MCF 10A (cell line): ENCODE data around the gene AMBRA1. TPM values are rescaled to one million over a fixed set of nuclear protein-coding genes. Genes with fewer than 3 reads are reported as not detected.

Experiments
- BruUV-seq: library from RNA; stranded (reverse); fragments of 400-500 nt; replicated peaks from 2 replicates; lab custom pipeline; 2021; lab: Mats Ljungman, UMichigan
- CTCF ChIA-PET: fragments of 300-600 bp; sonication (Branson Sonifier 250); formaldehyde crosslinking; extraction: SDS; loops from one replicate; lab custom pipeline; 2021; ENCODE audit warnings: antibody characterized with exemption, inconsistent platforms; lab: Yijun Ruan, JAX
- POLR2A ChIA-PET: fragments of 300-600, 350-650 bp; sonication (Branson Sonifier 250); formaldehyde crosslinking; extraction: SDS; loops from one replicate; lab custom pipeline; 2020; ENCODE audit warnings: antibody characterized with exemption, inconsistent platforms; lab: Yijun Ruan, JAX
- DNase-seq: peaks from one replicate; pipeline ENCODE4 v3.0.0-alpha.2; 2018; ENCODE audit not compliant: unreplicated experiment
- H3K27ac Mint-ChIP-seq: one replicate; pipeline ENCODE4 v1.8.0; 2022; ENCODE audit warnings: mild to moderate bottlenecking, low read depth, mixed read lengths; ENCODE audit not compliant: unreplicated experiment
- H3K27me3 Mint-ChIP-seq: one replicate; pipeline ENCODE4 v1.8.0; 2022; ENCODE audit warnings: mixed read lengths; ENCODE audit not compliant: insufficient read depth, unreplicated experiment
- H3K36me3 Mint-ChIP-seq: one replicate; pipeline ENCODE4 v1.8.0; 2022; ENCODE audit warnings: mild to moderate bottlenecking, moderate library complexity, mixed read lengths; ENCODE audit not compliant: insufficient read depth, unreplicated experiment
- H3K4me1 Mint-ChIP-seq: one replicate; pipeline ENCODE4 v1.8.0; 2022; ENCODE audit warnings: mixed read lengths; ENCODE audit not compliant: insufficient read depth, unreplicated experiment
- H3K4me3 Mint-ChIP-seq: one replicate; pipeline ENCODE4 v1.8.0; 2022; ENCODE audit warnings: mild to moderate bottlenecking, moderate library complexity, mixed read lengths; ENCODE audit not compliant: unreplicated experiment
- H3K9me3 Mint-ChIP-seq: one replicate; pipeline ENCODE4 v1.8.0; 2022; ENCODE audit warnings: mixed read lengths; ENCODE audit not compliant: unreplicated experiment
- CTCF ChIP-seq: fragments of 200-600 bp; IDR thresholded peaks from one replicate; pipeline ENCODE4 v1.8.0; 2022; ENCODE audit warnings: antibody characterized with exemption, mild to moderate bottlenecking; ENCODE audit not compliant: unreplicated experiment
- intact Hi-C: fragments of 100-400 bp; cut with micrococcal nuclease; formaldehyde crosslinking; loops from 2 replicates; pipeline ENCODE4 v1.14.1; 2022
- total RNA-seq: library from RNA; stranded (reverse); gene quantifications from 2 replicates; pipeline ENCODE4 v1.2.3, GENCODE V29; 2022

AMBRA1 gene
- total RNA-seq, 1 experiment from 2014 or later: 19.6 TPM

GRCh38 chr11:46351148-46351547 lies 242.7 kb downstream of the AMBRA1 start:
- Mint-ChIP-seq H3K27ac (peak overlapping the region; percentile 16), H3K27me3 (no peaks in the 10 kb centered on the region), H3K9me3 (no peaks in the 10 kb centered on the region), H3K4me3 (no peak overlapping the region), H3K36me3 (peaks cover 6% of the 10 kb centered on the region), H3K4me1 (peaks cover 19% of the 10 kb centered on the region)
- ChIA-PET CTCF (interaction anchor here (0.7 to 3.0 kb wide), 10 partner anchors 10 to 113 kb away, joined by 3 to 23 read pairs (median 4); no protein-coding TSS in a partner anchor), POLR2A (no interaction called here)
- DNase-seq: no peak
- no peak for TF ChIP-seq CTCF
- intact Hi-C loops: no loop called here
- no TSS peak for BruUV-seq

DNA sequence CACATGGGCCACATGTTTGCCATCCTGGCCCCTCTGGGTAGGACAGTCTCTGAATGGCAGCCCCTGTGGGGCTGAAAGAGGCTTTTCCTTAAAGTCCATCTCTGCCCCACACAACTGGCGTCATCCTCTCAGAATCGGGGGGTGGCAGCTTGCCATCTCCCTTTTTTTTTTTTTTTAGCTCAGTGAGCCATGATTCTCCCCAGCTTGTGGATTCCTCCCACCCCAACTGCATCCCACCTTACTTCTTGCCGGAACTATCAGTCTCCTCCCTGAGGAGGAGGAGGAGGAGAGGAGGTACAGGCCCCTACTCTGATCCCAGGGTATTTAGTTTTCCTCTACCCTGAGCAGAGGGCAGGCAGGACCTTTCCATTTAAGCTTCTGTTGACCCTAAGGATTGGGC lies 243.1 kb downstream of the AMBRA1 start:
- DNase-seq: no peak
- peaks cover 20% of the 10 kb centered on the region for H3K4me1 Mint-ChIP-seq
- ChIA-PET CTCF (interaction anchor here (0.6 to 3.0 kb wide), 8 partner anchors 10 to 112 kb away, joined by 3 to 23 read pairs (median 4); no protein-coding TSS in a partner anchor), POLR2A (interaction anchor here (0.6 kb wide), 1 partner anchor 303 kb away, joined by 3 read pairs; no protein-coding TSS in a partner anchor)
- no peak for TF ChIP-seq CTCF
- no peak overlapping the region for H3K4me3 Mint-ChIP-seq
- no TSS peak for BruUV-seq
- peaks cover 6% of the 10 kb centered on the region for H3K36me3 Mint-ChIP-seq
- H3K9me3 Mint-ChIP-seq: no peaks in the 10 kb centered on the region
- H3K27me3 Mint-ChIP-seq: no peaks in the 10 kb centered on the region
- intact Hi-C loops: no loop called here
- H3K27ac Mint-ChIP-seq: peak overlapping the region; percentile 16

DNA sequence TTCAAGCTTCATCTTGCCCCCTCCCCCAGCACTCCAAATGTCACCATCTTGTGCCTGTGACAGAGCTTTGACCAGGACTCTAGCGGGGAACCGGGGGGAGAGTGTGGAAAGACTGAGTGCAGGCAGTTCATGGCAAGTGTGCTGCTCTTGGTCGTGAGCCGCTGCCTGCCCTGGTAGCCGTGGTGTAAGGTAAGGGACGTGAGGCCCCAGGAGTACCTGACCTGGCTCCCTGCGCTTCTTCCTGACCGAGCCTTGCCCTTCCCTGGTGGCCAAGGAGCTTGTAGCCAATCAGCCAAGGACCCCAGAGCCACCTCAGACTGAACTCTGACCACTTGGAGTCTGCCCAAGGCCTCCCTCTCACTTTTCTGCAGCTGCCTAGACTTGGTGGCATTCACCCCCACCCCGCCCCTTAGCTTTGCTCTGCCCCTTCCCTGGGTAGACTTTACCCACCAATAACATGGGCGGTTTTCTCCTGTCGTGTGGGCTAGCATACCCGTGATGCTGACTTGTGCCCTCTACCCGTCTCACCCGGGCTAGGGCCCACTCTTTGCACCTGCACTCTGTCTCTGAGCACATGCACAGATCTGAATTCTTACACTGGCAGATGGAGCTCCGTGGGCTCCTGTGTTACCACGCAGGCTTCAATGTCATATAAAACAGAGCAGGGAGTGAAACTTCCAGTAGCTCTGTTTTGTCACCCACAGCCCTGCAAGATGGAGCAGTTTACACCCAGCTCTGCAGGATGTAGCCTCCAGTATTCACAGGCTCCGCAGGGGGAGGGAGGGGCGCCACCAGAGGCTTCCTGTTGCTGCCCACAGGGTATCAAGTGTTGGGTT lies 245.0 kb downstream of the AMBRA1 start:
- intact Hi-C loops: no loop called here
- H3K27me3 Mint-ChIP-seq: no peaks in the 10 kb centered on the region
- peak overlapping the region; percentile 59 for H3K4me3 Mint-ChIP-seq
- ChIA-PET CTCF (interaction anchor here (0.6 to 1.6 kb wide), 16 partner anchors 9 to 209 kb away, joined by 3 to 7 read pairs (median 3); no protein-coding TSS in a partner anchor), POLR2A (interaction anchor here (0.6 to 1.4 kb wide), 7 partner anchors 8 to 273 kb away, joined by 3 to 6 read pairs (median 4); no protein-coding TSS in a partner anchor)
- peaks cover 31% of the 10 kb centered on the region for H3K4me1 Mint-ChIP-seq
- H3K9me3 Mint-ChIP-seq: no peaks in the 10 kb centered on the region
- BruUV-seq: TSS peak; percentile 27
- no peak for DNase-seq
- H3K27ac Mint-ChIP-seq: peak overlapping the region; percentile 27
- peaks cover 6% of the 10 kb centered on the region for H3K36me3 Mint-ChIP-seq
- TF ChIP-seq CTCF: no peak
